Thyroid gland (tissue), 4 donors: ENCODE results near the gene ESYT2.

Experiments used
- CTCF ChIP-seq, 6 experiments: fragments of 200-600 bp in 3 of 6; fragments of 450-650 bp in 3 of 6; sonication (generic) in 3 of 6; IDR thresholded peaks; one replicate each; pipeline ENCODE4 v1.5.1; 2016 to 2019; ENCODE audit warnings: antibody characterized with exemption in 6 of 6, mild to moderate bottlenecking in 2 of 6, inconsistent platforms in 1 of 6, moderate library complexity in 1 of 6
- POLR2A ChIP-seq, 2 donors: fragments of 450-650 bp; IDR thresholded peaks; one replicate each; pipeline ENCODE4 v1.6.1; 2017; ENCODE audit warnings: antibody characterized with exemption in 2 of 2, mild to moderate bottlenecking in 2 of 2, moderate library complexity in 1 of 2

- no peak for TF ChIP-seq CTCF (IDR thresholded peaks at IDR 0.05)
- TF ChIP-seq POLR2A (IDR thresholded peaks at IDR 0.05): no peak
Measured at GRCh38 chr7:158829021-158829341, 328 bp downstream of the ESYT2 start.
